Hematopoietic multipotent progenitor cell treated with erythropoietin and hydrocortisone succinate and interleukin-3 and kit ligand, for 17 days (in vitro differentiated cells): Measurements from ENCODE around the gene TTC22.

Source experiments
- DNase-seq: peaks from one replicate; pipeline ENCODE4 v3.0.0-alpha.2; 2015; ENCODE audit warnings: low spot score

Gene TTC22

GRCh38 chr1:54751426-54751825, 49.7 kb downstream of the TTC22 start:
- no peak for DNase-seq

- no peak for DNase-seq
Observed at GRCh38 chr1:54750596-54750995, 50.5 kb downstream of the TTC22 start.

- no peak for DNase-seq
Observed at GRCh38 chr1:54748094-54748835, 52.9 kb downstream of the TTC22 start.

- no peak for DNase-seq
Observed at GRCh38 chr1:54745864-54746263, 55.3 kb downstream of the TTC22 start.

- no peak for DNase-seq
Observed at GRCh38 chr1:54745274-54745673, 55.8 kb downstream of the TTC22 start.

GRCh38 chr1:54744696-54745095, 56.4 kb downstream of the TTC22 start:
- DNase-seq: no peak

- DNase-seq: no peak
Observed at GRCh38 chr1:54743416-54744226, 57.5 kb downstream of the TTC22 start.

- no peak for DNase-seq
Observed at GRCh38 chr1:54742282-54742681, 58.8 kb downstream of the TTC22 start.

- DNase-seq: no peak
Observed at GRCh38 chr1:54741531-54741930, 59.6 kb downstream of the TTC22 start.

- no peak for DNase-seq
Observed at GRCh38 chr1:54738244-54738643, 62.9 kb downstream of the TTC22 start.

GRCh38 chr1:54736685-54737084, 64.4 kb downstream of the TTC22 start:
- DNase-seq: no peak
